Hindlimb muscle (tissue), 1 donor: ENCODE data around the gene GSDMA. TPM values are rescaled to one million over a fixed set of nuclear protein-coding genes. Genes with fewer than 3 reads are reported as not detected.
A peak's percentile ranks its signal among the peaks of the same experiment; 100 is the strongest.

Experiments
- DNase-seq: peaks from one replicate; pipeline ENCODE4 v3.0.0-alpha.2; 2013
- polyA plus RNA-seq: library from polyadenylated mRNA; unstranded; fragments of 120-200 nt; gene quantifications from one replicate; pipeline ENCODE4 v1.2.1, GENCODE V29; 2013; ENCODE audit not compliant: insufficient read length

The GSDMA gene
- polyA plus RNA-seq, 1 donor, result 0.13 TPM

DNA sequence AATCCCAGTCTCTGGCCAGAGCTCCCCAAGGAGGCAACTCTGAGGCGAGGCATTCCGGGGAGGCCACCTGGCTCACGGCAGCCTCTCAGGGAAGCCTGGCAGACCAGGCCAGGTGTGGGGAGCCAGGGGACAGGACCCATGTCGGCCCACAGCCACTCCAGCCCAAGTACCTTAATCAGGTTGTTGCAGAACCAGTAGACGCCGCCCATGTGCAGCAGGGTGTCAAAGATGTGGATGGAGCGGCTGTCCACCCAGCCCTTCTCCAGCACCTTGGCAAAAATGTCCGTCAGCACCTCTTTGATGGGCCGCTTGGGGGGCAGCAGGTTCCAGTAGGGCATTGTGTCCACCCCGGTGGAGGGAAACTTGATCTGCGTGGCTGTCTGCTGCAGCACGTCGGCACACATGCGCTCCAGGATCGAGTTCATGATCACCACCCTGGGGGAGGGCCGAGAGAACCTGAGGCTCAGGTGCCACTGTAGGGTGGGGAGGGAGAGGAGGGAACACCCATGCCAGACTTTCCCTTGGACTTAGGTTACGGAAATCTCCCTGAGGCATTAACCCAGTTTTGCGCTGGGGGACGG is 60.2 kb downstream of the GSDMA start:
- no peak for DNase-seq

DNA sequence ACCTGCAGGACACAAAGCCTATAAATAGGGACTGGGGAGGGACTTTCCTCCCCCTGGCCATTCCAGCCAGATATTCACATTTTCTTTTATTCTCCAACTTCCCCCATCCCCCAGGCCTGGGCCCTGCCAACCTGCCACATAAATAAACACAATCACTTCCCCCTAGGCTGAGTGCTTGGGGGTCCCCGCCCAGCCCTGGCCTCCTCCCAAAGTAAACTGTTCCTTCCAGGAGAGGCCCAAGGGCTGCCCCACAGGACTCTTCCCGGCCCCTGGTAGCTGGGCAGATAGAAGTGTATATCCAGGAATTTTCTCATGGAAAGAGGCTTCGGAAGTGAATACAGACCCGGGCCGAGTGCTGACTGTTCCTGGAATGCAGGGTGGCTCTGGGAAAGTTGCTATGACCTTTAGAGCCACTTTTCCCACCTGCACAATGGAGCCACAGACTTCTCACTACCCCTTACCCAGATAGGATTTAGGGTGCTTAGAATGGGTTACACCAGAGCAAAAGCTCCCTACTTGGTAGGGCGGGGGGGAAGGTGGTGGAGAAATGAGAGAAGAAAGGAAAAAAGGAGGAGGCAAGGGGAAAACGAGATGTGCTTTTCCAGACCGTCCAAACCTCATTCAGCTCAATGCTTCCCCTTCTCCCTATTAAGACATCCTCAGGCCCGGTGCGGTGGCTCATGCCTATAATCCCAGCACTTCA is 60.9 kb downstream of the GSDMA start:
- DNase-seq, result no peak

DNA sequence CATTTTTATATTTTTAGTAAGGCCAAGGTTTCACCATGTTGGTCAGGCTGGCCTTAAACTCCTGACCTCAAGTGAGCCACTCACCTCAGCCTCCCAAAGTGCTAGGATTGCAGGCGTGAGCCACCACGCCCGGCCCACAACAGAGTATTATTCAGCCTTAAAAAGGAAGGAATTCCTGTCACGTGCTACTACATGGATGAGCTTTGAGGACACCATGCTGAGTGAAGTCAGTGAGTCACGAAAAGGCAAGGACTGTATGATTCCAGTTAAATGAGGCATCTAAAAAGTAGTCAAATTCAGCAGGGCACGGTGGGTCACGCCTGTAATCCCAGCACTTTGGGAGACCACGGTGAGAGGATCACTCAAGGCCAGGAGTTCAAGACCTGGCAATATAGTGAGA is 62.1 kb downstream of the GSDMA start:
- no peak for DNase-seq

DNA sequence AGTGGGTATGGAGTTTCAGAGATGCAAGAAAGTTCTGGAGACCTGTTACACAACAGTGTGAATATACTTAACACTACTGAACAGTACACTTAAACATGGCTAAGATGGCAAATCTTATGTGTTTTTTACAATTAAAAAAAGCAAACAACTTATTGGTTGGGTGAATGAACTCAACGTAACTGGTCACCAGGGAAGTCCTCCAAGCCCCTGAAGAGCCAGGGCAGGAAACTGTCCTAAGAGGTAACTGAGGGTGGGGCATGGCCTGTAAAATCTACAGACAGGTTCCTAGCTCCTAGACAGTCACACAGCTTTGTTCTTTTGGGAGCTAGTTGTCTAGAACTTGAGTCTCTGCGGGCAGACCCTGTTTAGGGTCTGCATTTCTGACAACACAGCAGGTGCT is 62.8 kb downstream of the GSDMA start:
- DNase-seq, result no peak

DNA sequence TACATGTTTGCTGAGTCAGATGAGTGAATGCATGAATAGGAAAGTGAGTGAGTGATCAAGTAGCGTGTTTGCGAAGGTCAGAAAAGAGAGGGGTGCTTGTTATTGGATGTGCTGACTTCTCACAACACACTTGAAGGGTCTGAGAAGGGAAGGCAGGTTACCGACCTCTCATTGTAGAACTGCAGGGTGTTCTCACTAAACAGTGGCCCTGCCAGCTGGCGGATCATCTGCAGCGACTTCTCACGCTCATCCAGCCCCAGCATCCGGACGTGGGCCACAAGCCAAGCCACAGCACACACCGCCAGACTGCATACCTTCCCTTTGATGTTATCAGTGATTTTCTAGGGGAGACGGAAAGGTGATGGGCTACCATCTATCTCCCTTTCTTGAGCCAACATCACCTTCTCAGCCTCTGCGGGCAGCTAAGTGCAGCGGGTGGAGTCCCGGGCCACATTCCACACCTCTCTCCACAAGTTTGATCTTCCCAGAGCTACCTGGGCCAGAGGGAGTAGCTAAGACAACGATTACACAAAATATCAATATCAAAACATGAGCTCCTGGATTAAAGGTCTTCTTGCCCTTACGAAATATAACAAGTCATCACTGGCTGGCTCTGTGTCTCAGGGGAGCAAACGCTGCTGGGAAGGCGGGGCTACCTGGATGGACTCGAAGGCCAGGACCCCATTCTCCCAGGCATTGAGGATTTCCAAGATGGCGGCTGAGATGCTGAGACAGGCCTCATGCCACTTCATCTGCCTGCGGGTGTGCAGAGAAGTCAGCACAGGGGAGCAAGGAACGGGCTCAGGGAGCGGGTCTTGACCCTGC is 63.4 kb downstream of the GSDMA start:
- DNase-seq, result no peak

DNA sequence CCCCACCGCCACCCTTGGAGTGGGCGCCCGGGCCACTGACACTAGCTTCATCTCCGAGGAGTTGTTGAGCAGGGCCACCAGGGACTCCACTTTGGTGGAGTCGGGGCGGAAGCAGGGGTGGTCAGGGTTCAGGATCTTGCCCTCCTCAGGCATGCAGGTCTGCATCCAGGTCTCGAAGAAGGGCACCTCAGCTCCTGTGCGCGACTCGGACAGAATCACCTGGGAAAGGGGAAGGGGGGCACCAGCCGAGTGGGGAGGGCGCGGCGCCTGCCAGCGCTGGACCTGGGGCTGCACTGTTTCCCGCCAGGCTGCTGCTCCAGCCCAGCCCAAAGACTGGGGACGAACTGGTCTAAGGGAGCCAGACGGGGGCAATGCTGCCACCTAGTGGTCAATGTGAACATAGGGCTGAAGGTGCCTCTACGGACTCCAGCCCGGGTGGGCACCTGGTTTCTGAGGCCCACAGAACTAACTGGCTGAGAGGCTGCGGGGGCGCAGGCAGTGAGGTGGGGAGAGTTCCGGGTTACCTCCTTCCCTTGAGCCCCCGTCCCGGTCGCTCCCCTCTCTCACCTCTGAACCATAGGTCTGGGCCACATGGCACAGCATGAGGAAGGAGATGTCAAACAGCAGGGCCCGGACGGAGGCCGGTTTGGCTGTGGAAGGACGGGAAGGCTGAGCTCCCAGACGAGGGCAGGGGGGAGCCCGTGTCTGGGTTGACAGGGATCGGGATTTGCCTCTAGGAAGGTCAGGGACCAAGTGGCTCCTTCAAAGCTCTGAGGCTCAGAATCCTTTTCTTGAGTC is 64.2 kb downstream of the GSDMA start:
- DNase-seq, result peak; percentile 81

Other genes starting within 250 kb of the GSDMA start
- 19.7 TPM for gene MIEN1, start 232.5 kb upstream of the GSDMA start, polyA plus RNA-seq
- 0.72 TPM for gene GRB7, start 225.1 kb upstream of the GSDMA start, polyA plus RNA-seq
- 0.17 TPM for gene IKZF3, start 98.7 kb upstream of the GSDMA start, polyA plus RNA-seq
- gene ZPBP2, start 94.8 kb upstream of the GSDMA start, polyA plus RNA-seq, result not detected
- gene GSDMB, start 44.4 kb upstream of the GSDMA start, polyA plus RNA-seq, result 10.4 TPM
- gene ORMDL3, start 35.4 kb upstream of the GSDMA start, polyA plus RNA-seq, result 38.4 TPM
- gene LRRC3C, start 35.3 kb upstream of the GSDMA start, polyA plus RNA-seq, result not detected
- gene PSMD3, start 17.8 kb downstream of the GSDMA start, polyA plus RNA-seq, result 99.1 TPM
- not detected for gene CSF3, start 52.4 kb downstream of the GSDMA start, polyA plus RNA-seq
- 74.0 TPM for gene MED24, start 91.4 kb downstream of the GSDMA start, polyA plus RNA-seq
- gene THRA, start 100.0 kb downstream of the GSDMA start, polyA plus RNA-seq, result 85.6 TPM
- 5.5 TPM for gene NR1D1, start 137.6 kb downstream of the GSDMA start, polyA plus RNA-seq
- gene MSL1, start 159.0 kb downstream of the GSDMA start, polyA plus RNA-seq, result 95.5 TPM
- gene CASC3, start 177.5 kb downstream of the GSDMA start, polyA plus RNA-seq, result 60.5 TPM
- gene RAPGEFL1, start 214.5 kb downstream of the GSDMA start, polyA plus RNA-seq, result 7.7 TPM